CD14-positive monocyte (primary cell): ENCODE data around the gene GREB1. TPM values are rescaled to one million over a fixed set of nuclear protein-coding genes. Genes with fewer than 3 reads are reported as not detected.

ENCODE experiments used
- DNase-seq, 3 donors: peaks; one replicate each; pipeline ENCODE4 v3.0.0-alpha.2; 2011 to 2022
- H2AFZ ChIP-seq: 2 replicates; pipeline ENCODE4 v1.6.0; 2012; ENCODE audit warnings: mild to moderate bottlenecking, low read depth, low read length, inconsistent platforms; ENCODE audit not compliant: insufficient read depth, poor library complexity, severe bottlenecking
- H3K27ac ChIP-seq, 2 donors: 1 replicate in 1 of 2; 2 replicates in 1 of 2; pipeline ENCODE4 v1.5.1; 2012 to 2013; ENCODE audit warnings: low read length in 2 of 2, control low read depth in 1 of 2, inconsistent platforms in 1 of 2, low read depth in 1 of 2, mild to moderate bottlenecking in 1 of 2
- H3K27me3 ChIP-seq, 2 donors: one replicate each; pipeline versions ENCODE4 v1.6.0 to v1.6.1; 2011 to 2013; ENCODE audit warnings: low read length in 2 of 2; ENCODE audit not compliant: control insufficient read depth in 2 of 2, insufficient read depth in 2 of 2
- H3K36me3 ChIP-seq, 2 donors: replicated peaks in 1 of 2; 1 replicate in 1 of 2; 2 replicates in 1 of 2; pipeline versions ENCODE4 v1.5.1 to v1.6.1; 2012 to 2013; ENCODE audit warnings: low read length in 2 of 2, control low read depth in 1 of 2, inconsistent platforms in 1 of 2, mild to moderate bottlenecking in 1 of 2; ENCODE audit not compliant: insufficient read depth in 2 of 2, control insufficient read depth in 1 of 2
- H3K4me1 ChIP-seq, 2 donors: 1 replicate in 1 of 2; 2 replicates in 1 of 2; pipeline versions ENCODE4 v1.5.1 to v1.6.1; 2012 to 2013; ENCODE audit warnings: low read length in 2 of 2, control low read depth in 1 of 2, inconsistent platforms in 1 of 2, mild to moderate bottlenecking in 1 of 2, moderate library complexity in 1 of 2; ENCODE audit not compliant: insufficient read depth in 2 of 2, control insufficient read depth in 1 of 2
- H3K4me2 ChIP-seq: replicated peaks from 2 replicates; pipeline ENCODE3; 2012; ENCODE audit warnings: low read length, moderate library complexity, mild to moderate bottlenecking; ENCODE audit not compliant: poor library complexity, severe bottlenecking; ENCODE audit errors: extremely low read depth
- H3K4me3 ChIP-seq, 3 experiments: fragments of 200-600 bp in 1 of 3; sonication (generic) in 1 of 3; replicated peaks in 1 of 3; 1 replicate in 2 of 3; 2 replicates in 1 of 3; pipeline ENCODE4 v1.5.1; 2011 to 2013; ENCODE audit warnings: low read length in 3 of 3, mild to moderate bottlenecking in 3 of 3, control low read depth in 2 of 3, low read depth in 2 of 3, inconsistent platforms in 1 of 3, moderate library complexity in 1 of 3
- H3K79me2 ChIP-seq: 2 replicates; pipeline ENCODE4 v1.6.0; 2012; ENCODE audit warnings: mild to moderate bottlenecking, control low read depth, inconsistent platforms, low read length, moderate library complexity; ENCODE audit not compliant: insufficient read depth
- H3K9ac ChIP-seq: 2 replicates; pipeline ENCODE4 v1.6.0; 2017; ENCODE audit warnings: low read length, mild to moderate bottlenecking; ENCODE audit not compliant: insufficient read depth, poor library complexity, severe bottlenecking
- H3K9me3 ChIP-seq, 2 donors: replicated peaks in 1 of 2; 1 replicate in 1 of 2; 2 replicates in 1 of 2; pipeline versions ENCODE4 v1.5.1 to v1.6.1; 2012 to 2013; ENCODE audit warnings: low read length in 2 of 2, control low read depth in 1 of 2; ENCODE audit not compliant: control insufficient read depth in 1 of 2, insufficient read depth in 1 of 2
- H4K20me1 ChIP-seq: 2 replicates; pipeline ENCODE4 v1.6.0; 2012; ENCODE audit warnings: mild to moderate bottlenecking, low read length, control low read depth, moderate library complexity; ENCODE audit not compliant: insufficient read depth
- H3K27ac Mint-ChIP-seq, 7 donors: one replicate each; pipeline ENCODE4 v1.8.0; 2020; ENCODE audit warnings: mild to moderate bottlenecking in 7 of 7, mixed read lengths in 7 of 7, moderate library complexity in 6 of 7, inconsistent platforms in 2 of 7
- H3K27me3 Mint-ChIP-seq, 3 donors: one replicate each; pipeline ENCODE4 v1.8.0; 2021 to 2022; ENCODE audit warnings: low read depth in 3 of 3, mild to moderate bottlenecking in 3 of 3, mixed read lengths in 3 of 3, moderate library complexity in 3 of 3, inconsistent platforms in 1 of 3
- H3K36me3 Mint-ChIP-seq, 2 donors: one replicate each; pipeline ENCODE4 v1.8.0; 2020; ENCODE audit warnings: mixed read lengths in 2 of 2, inconsistent platforms in 1 of 2, mild to moderate bottlenecking in 1 of 2
- H3K4me1 Mint-ChIP-seq: one replicate; pipeline ENCODE4 v1.8.0; 2020; ENCODE audit warnings: mild to moderate bottlenecking, mixed read lengths
- H3K4me3 Mint-ChIP-seq, 2 donors: one replicate each; pipeline ENCODE4 v1.8.0; 2020; ENCODE audit warnings: mild to moderate bottlenecking in 2 of 2, mixed read lengths in 2 of 2, moderate library complexity in 1 of 2
- H3K9me3 Mint-ChIP-seq, 7 donors: one replicate each; pipeline ENCODE4 v1.8.0; 2020 to 2022; ENCODE audit warnings: mixed read lengths in 7 of 7, mild to moderate bottlenecking in 6 of 7, moderate library complexity in 6 of 7, inconsistent platforms in 2 of 7
- WGBS: methylation state at CpG from one replicate; pipeline ENCODE4 v1.1.5; 2013; ENCODE audit warnings: missing lambda C conversion rate; ENCODE audit not compliant: insufficient coverage; 5-methylcytosine and 5-hydroxymethylcytosine counted together
- intact Hi-C, 2 donors: fragments of 100-400 bp; cut with micrococcal nuclease; formaldehyde crosslinking; loops; one replicate each; pipeline versions ENCODE4 v1.15.0 to v1.15.1; 2023
- polyA plus RNA-seq, 3 donors: library from polyadenylated mRNA; depleted of rRNA in 1 of 3; unstranded in 2 of 3; stranded (reverse) in 1 of 3; fragments of 300-500 nt in 2 of 3; fragments of >200 nt in 1 of 3; fragmentation: Illumina TruSeq in 2 of 3; gene quantifications; 1 replicate in 2 of 3; 2 replicates in 1 of 3; pipeline ENCODE4 v1.2.3, GENCODE V29; 2012 to 2021
- TF ChIP-seq, protein P1 (sequence below): fragments of 200-600 bp; IDR thresholded peaks from one replicate; pipeline ENCODE4 v1.8.0; 2022; ENCODE audit warnings: antibody characterized with exemption, mild to moderate bottlenecking

Gene GREB1
- polyA plus RNA-seq, 3 donors: not detected

DNA sequence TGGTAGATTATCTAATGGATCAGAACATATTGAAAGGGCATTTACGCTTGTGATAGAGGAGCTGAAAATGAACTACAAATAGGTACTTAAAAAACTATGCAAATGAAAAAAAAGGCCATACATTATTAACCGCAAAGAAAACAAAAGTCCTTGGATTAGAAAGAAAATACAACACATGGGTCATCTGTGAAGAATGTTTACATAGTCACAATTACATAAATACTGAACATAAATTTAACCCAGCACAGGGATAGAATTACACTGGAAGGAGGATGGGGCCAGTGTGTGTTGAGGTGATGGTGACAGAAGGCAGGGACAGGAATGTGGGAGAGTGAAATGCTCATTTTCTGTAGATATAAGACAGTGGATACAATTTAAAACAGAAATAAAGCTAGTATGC lies 129.6 kb downstream of the GREB1 start:
- no peak overlapping the region for H3K4me2 ChIP-seq

DNA sequence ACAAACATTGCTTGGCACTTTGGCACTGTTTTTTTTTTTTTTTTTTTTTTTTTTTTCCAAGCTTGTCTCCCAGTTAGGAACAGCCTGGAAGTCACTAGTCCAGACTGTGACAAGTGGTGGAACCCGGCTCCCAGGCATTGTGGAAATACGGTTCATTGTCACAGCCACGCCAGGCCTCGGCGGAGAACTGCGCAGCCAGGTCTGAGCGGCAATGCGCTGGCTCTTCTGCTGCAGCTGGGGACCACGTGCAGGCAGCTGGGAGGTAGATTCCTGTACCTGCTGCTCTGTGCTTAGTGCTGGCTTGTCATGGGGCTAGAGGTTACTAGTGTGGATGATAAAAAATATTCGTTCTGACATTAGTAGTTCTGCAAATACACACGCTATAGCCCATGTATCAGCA lies 131.2 kb downstream of the GREB1 start:
- Histone ChIP-seq H2AFZ (no peak overlapping the region), H3K9ac (no peak overlapping the region), H3K79me2 (no peaks in the 10 kb centered on the region), H3K9me3 (peaks cover 0 to 8% of the 10 kb centered on the region in 2 donors), H3K36me3 (no peaks in the 10 kb centered on the region), H3K4me1 (no peaks in the 10 kb centered on the region), H3K4me2 (no peak overlapping the region), H3K4me3 (no peak overlapping the region), H3K27ac (no peak overlapping the region), H3K27me3 (peaks cover 0 to 11% of the 10 kb centered on the region in 2 donors), H4K20me1 (no peaks in the 10 kb centered on the region)
- no peak for DNase-seq
- intact Hi-C loops: no loop called here
- WGBS: 93% methylated on average over 11 of the region's 11 CpGs
- Mint-ChIP-seq H3K9me3 (peaks cover 8 to 12% (median 10%) of the 10 kb centered on the region in 7 donors), H3K27me3 (peaks cover 9 to 28% (median 16%) of the 10 kb centered on the region in 3 donors), H3K4me1 (peaks cover 3% of the 10 kb centered on the region), H3K27ac (no peak overlapping the region), H3K4me3 (no peak overlapping the region), H3K36me3 (no peaks in the 10 kb centered on the region)
- TF ChIP-seq, protein P1, sequence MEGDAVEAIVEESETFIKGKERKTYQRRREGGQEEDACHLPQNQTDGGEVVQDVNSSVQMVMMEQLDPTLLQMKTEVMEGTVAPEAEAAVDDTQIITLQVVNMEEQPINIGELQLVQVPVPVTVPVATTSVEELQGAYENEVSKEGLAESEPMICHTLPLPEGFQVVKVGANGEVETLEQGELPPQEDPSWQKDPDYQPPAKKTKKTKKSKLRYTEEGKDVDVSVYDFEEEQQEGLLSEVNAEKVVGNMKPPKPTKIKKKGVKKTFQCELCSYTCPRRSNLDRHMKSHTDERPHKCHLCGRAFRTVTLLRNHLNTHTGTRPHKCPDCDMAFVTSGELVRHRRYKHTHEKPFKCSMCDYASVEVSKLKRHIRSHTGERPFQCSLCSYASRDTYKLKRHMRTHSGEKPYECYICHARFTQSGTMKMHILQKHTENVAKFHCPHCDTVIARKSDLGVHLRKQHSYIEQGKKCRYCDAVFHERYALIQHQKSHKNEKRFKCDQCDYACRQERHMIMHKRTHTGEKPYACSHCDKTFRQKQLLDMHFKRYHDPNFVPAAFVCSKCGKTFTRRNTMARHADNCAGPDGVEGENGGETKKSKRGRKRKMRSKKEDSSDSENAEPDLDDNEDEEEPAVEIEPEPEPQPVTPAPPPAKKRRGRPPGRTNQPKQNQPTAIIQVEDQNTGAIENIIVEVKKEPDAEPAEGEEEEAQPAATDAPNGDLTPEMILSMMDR: no peak

More for the DNA sequence above, 129.6 kb downstream of the GREB1 start:
- H3K9me3 ChIP-seq: peaks cover 0 to 8% of the 10 kb centered on the region in 2 donors
- no peak overlapping the region for H3K9ac ChIP-seq
- DNase-seq: no peak
- no peak overlapping the region for H3K4me3 ChIP-seq
- H3K4me1 ChIP-seq: no peaks in the 10 kb centered on the region
- H2AFZ ChIP-seq: no peak overlapping the region
- no peak overlapping the region for H3K27ac Mint-ChIP-seq
- H4K20me1 ChIP-seq: no peaks in the 10 kb centered on the region
- H3K79me2 ChIP-seq: no peaks in the 10 kb centered on the region
- peaks cover 3% of the 10 kb centered on the region for H3K4me1 Mint-ChIP-seq
- H3K9me3 Mint-ChIP-seq: peaks cover 6 to 12% (median 10%) of the 10 kb centered on the region in 7 donors
- H3K27ac ChIP-seq: no peak overlapping the region
- no peak overlapping the region for H3K4me3 Mint-ChIP-seq
- H3K36me3 Mint-ChIP-seq: no peaks in the 10 kb centered on the region
- TF ChIP-seq, protein P1: no peak
- peaks cover 0 to 6% of the 10 kb centered on the region in 2 donors for H3K27me3 ChIP-seq
- no CpG with 5 or more reads among the region's 2 CpGs for WGBS
- peaks cover 5 to 23% (median 5%) of the 10 kb centered on the region in 3 donors for H3K27me3 Mint-ChIP-seq
- no peaks in the 10 kb centered on the region for H3K36me3 ChIP-seq
- intact Hi-C loops: no loop called here
